Measurements from ENCODE around the gene MYLIP. TPM values are rescaled to one million over a fixed set of nuclear protein-coding genes. Genes with fewer than 3 reads are reported as not detected.

MYLIP gene
- total and polyA plus RNA-seq, 8 donors = 6.6 to 20.2 (median 12.0) TPM

- Histone ChIP-seq H3K9me3 (no peaks in the 10 kb centered on the region), H3K4me3 (no peak overlapping the region), H3K4me1 (no peaks in the 10 kb centered on the region), H3K27me3 (no peaks in the 10 kb centered on the region), H3K27ac (no peak overlapping the region), H3K36me3 (no peaks in the 10 kb centered on the region)
- no peak for FAIRE-seq
- ATAC-seq = no peak
- TF ChIP-seq CTCF (IDR thresholded peaks at IDR 0.05) = no peak
- intact Hi-C loops (cut with DNase I) = no loop called here
- WGBS, 2 donors = 63 to 67% methylated on average over 3 of the region's 3 CpGs
- no peak for DNase-seq
Observed at GRCh38 chr6:16157492-16157891, 28.6 kb downstream of the MYLIP start.

GRCh38 chr6:16157909-16158308, 29.0 kb downstream of the MYLIP start:
- no peaks in the 10 kb centered on the region for H3K36me3 ChIP-seq
- no peaks in the 10 kb centered on the region for H3K9me3 ChIP-seq
- DNase-seq (no peak), FAIRE-seq (no peak), ATAC-seq (peak in 2 of 4 donors; percentile 12 to 52)
- no peak overlapping the region for H3K27ac ChIP-seq
- intact Hi-C loops (cut with DNase I) = no loop called here
- H3K4me1 ChIP-seq = no peaks in the 10 kb centered on the region
- no peak for TF ChIP-seq CTCF (IDR thresholded peaks at IDR 0.05)
- no peaks in the 10 kb centered on the region for H3K27me3 ChIP-seq
- 67 to 68% methylated on average over 11 of the region's 11 CpGs for WGBS, 2 donors
- no peak overlapping the region for H3K4me3 ChIP-seq

- Histone ChIP-seq H3K4me3 (no peak overlapping the region), H3K27ac (no peak overlapping the region), H3K27me3 (no peaks in the 10 kb centered on the region), H3K4me1 (no peaks in the 10 kb centered on the region), H3K9me3 (no peaks in the 10 kb centered on the region), H3K36me3 (no peaks in the 10 kb centered on the region)
- DNase-seq = no peak
- intact Hi-C loops (cut with DNase I) = no loop called here
- ATAC-seq = no peak
- WGBS, 2 donors = 80 to 88% methylated on average over 7 of the region's 7 CpGs
- no peak for FAIRE-seq
- TF ChIP-seq CTCF (IDR thresholded peaks at IDR 0.05) = no peak
Observed at GRCh38 chr6:16158943-16159557, 30.2 kb downstream of the MYLIP start.

GRCh38 chr6:16160794-16161193, 31.9 kb downstream of the MYLIP start:
- WGBS, 2 donors = 93 to 96% methylated on average over 11 of the region's 11 CpGs

More at GRCh38 chr6:16160794-16161193, 31.9 kb downstream of the MYLIP start:
- Histone ChIP-seq H3K4me1 (no peaks in the 10 kb centered on the region), H3K36me3 (no peaks in the 10 kb centered on the region), H3K27me3 (no peaks in the 10 kb centered on the region), H3K4me3 (no peak overlapping the region), H3K27ac (no peak overlapping the region), H3K9me3 (no peaks in the 10 kb centered on the region)
- no peak for DNase-seq
- no peak for ATAC-seq
- TF ChIP-seq CTCF (IDR thresholded peaks at IDR 0.05) = no peak
- FAIRE-seq = no peak
- intact Hi-C loops (cut with DNase I) = no loop called here

All from pancreas (tissue), 10 donors.